ENCODE data around the gene MAGEA9. TPM values are rescaled to one million over a fixed set of nuclear protein-coding genes. Genes with fewer than 3 reads are reported as not detected.
A peak's percentile ranks its signal among the peaks of the same experiment; 100 is the strongest.

Gene MAGEA9
- total and polyA plus RNA-seq, 10 donors = not detected

- intact Hi-C loops (cut with DNase I; ENCODE audit: low total_unique reads) = no loop called here
- Histone ChIP-seq H3K36me3 (no peaks in the 10 kb centered on the region), H3K9me3 (no peaks in the 10 kb centered on the region), H3K27ac (no peak overlapping the region), H3K27me3 (replicated peaks in 1 of 7) (peaks cover 0 to 22% (median 0%) of the 10 kb centered on the region in 7 donors), H3K4me3 (no peak overlapping the region), H3K4me1 (peaks cover 0 to 8% (median 0%) of the 10 kb centered on the region in 6 donors)
- DNase-seq = peak; percentile 74
- TF ChIP-seq POLR2AphosphoS5 (IDR thresholded peaks at IDR 0.05) (no peak), CTCF (IDR thresholded peaks at IDR 0.05 in 8 of 11, conservative IDR thresholded peaks at IDR 0.05 in 3 of 11) (peak in 6 of 11 experiments; percentile 13 to 46 (median 28))
- WGBS, 5 donors = 0 to 7% (median 5%) methylated on average over 1 to 3 of the region's 3 CpGs
These were observed 43.7 kb downstream of the MAGEA9 start for GRCh38 chrX:149825424-149825823.

GRCh38 chrX:149827254-149827653, 45.5 kb downstream of the MAGEA9 start:
- intact Hi-C loops (cut with DNase I; ENCODE audit: low total_unique reads) = no loop called here
- no peak for DNase-seq
- no peak overlapping the region for H3K27ac ChIP-seq
- no peaks in the 10 kb centered on the region for H3K9me3 ChIP-seq
- H3K36me3 ChIP-seq = no peaks in the 10 kb centered on the region
- H3K4me3 ChIP-seq = no peak overlapping the region
- TF ChIP-seq CTCF (IDR thresholded peaks at IDR 0.05 in 8 of 11, conservative IDR thresholded peaks at IDR 0.05 in 3 of 11) (no peak), POLR2A (IDR thresholded peaks at IDR 0.05) (no peak), POLR2AphosphoS5 (IDR thresholded peaks at IDR 0.05) (no peak)
- H3K27me3 ChIP-seq (replicated peaks in 1 of 7) = peaks cover 0 to 24% (median 0%) of the 10 kb centered on the region in 7 donors
- WGBS, 5 donors = 66 to 81% (median 72%) methylated on average over 1 of the region's 1 CpG
- H3K4me1 ChIP-seq = peaks cover 0 to 8% (median 0%) of the 10 kb centered on the region in 6 donors

DNA sequence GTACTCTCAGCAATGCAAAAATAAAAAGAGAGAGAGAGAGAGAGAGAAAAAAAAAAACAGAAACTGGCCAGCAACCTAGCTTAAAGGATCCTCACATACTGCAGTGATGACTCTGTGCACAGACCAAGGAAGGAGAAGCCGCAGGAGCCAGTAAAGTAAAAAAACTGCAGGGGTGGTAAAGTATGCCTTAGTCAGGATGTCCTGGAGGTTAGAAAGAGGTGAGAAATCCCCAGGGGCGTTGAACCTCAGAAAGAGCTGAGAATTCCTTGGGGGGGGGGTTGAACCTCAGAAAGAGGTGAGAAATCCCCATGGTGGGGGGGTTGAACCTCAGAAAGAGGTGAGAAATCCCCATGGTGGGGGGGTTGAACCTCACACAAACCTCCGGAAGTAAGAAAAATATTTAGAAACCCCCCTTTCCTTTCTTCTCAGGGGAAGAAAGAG, 48.0 kb downstream of the MAGEA9 start:
- Histone ChIP-seq H3K27ac (peak overlapping the region in 3 of 8 donors; percentile 10 to 46 (median 40)), H3K9me3 (no peaks in the 10 kb centered on the region), H3K27me3 (replicated peaks in 1 of 7) (peaks cover 0 to 14% (median 0%) of the 10 kb centered on the region in 7 donors), H3K4me1 (peaks cover 0 to 8% (median 0%) of the 10 kb centered on the region in 6 donors), H3K36me3 (no peaks in the 10 kb centered on the region), H3K4me3 (peak overlapping the region in 2 of 8 donors; percentile 29 to 34)
- intact Hi-C loops (cut with DNase I; ENCODE audit: low total_unique reads) = no loop called here
- WGBS, 5 donors = 11 to 41% (median 19%) methylated on average over 3 of the region's 3 CpGs
- no peak for DNase-seq
- TF ChIP-seq POLR2AphosphoS5 (IDR thresholded peaks at IDR 0.05) (no peak), CTCF (IDR thresholded peaks at IDR 0.05 in 8 of 11, conservative IDR thresholded peaks at IDR 0.05 in 3 of 11) (no peak), POLR2A (IDR thresholded peaks at IDR 0.05) (no peak)

GRCh38 chrX:149830192-149830873, 48.6 kb downstream of the MAGEA9 start:
- Histone ChIP-seq H3K27ac (peak overlapping the region in 4 of 8 donors; percentile 5 to 46 (median 25)), H3K27me3 (replicated peaks in 1 of 7) (peaks cover 0 to 9% (median 0%) of the 10 kb centered on the region in 7 donors), H3K4me3 (peak overlapping the region in 3 of 8 donors; percentile 9 to 34 (median 29)), H3K4me1 (peaks cover 0 to 8% (median 0%) of the 10 kb centered on the region in 6 donors), H3K9me3 (no peaks in the 10 kb centered on the region), H3K36me3 (no peaks in the 10 kb centered on the region)
- 1 to 17% (median 3%) methylated on average over 18 of the region's 18 CpGs for WGBS, 5 donors
- TF ChIP-seq POLR2AphosphoS5 (IDR thresholded peaks at IDR 0.05) (no peak), POLR2A (IDR thresholded peaks at IDR 0.05) (no peak), CTCF (IDR thresholded peaks at IDR 0.05 in 8 of 11, conservative IDR thresholded peaks at IDR 0.05 in 3 of 11) (no peak)
- DNase-seq = no peak
- intact Hi-C loops (cut with DNase I; ENCODE audit: low total_unique reads) = no loop called here
